ENCODE data around the gene DCTN2. TPM values are rescaled to one million over a fixed set of nuclear protein-coding genes. Genes with fewer than 3 reads are reported as not detected.
A peak's percentile ranks its signal among the peaks of the same experiment; 100 is the strongest.

Gene DCTN2
- total RNA-seq, 2 experiments from 2014 or later = 39.6 TPM

GRCh38 chr12:57521525-57522010, 25.4 kb downstream of the DCTN2 start:
- peaks cover 76% of the 10 kb centered on the region for H3K4me1 ChIP-seq (ENCODE audit: insufficient read depth, low read length)
- H3K4me3 ChIP-seq (ENCODE audit: low read length) = peak overlapping the region; percentile 66
- ChIA-PET CTCF (interaction anchor here (1.3 kb wide), 2 partner anchors 59 to 62 kb away, joined by 3 read pairs; no protein-coding TSS in a partner anchor), POLR2A (interaction anchor here (1.2 to 2.9 kb wide), 4 partner anchors 43 to 220 kb away, joined by 3 to 61 read pairs (median 10); partner anchors contain the start of genes ARHGAP9 and GLI1)
- H3K27me3 ChIP-seq (ENCODE audit: control insufficient read depth in 1 of 2, insufficient read depth in 2 of 2, low read length in 2 of 2) = no peaks in the 10 kb centered on the region
- peak overlapping the region; percentile 96 to 97 for H3K27ac ChIP-seq (ENCODE audit: low read depth in 1 of 2, low read length in 2 of 2)
- H3K27me3 Mint-ChIP-seq = no peaks in the 10 kb centered on the region
- no peak for TF ChIP-seq CTCF (IDR thresholded peaks at IDR 0.05)
- no peaks in the 10 kb centered on the region for H3K9me3 ChIP-seq (ENCODE audit: control insufficient read depth in 1 of 2, insufficient read depth in 1 of 2, low read length in 2 of 2)
- no peak for ATAC-seq (ENCODE audit: poor library complexity)
- peaks cover 40% of the 10 kb centered on the region for H3K36me3 ChIP-seq (ENCODE audit: insufficient read depth, low read length)
- H3K36me3 Mint-ChIP-seq (ENCODE audit: low read depth) = peaks cover 76% of the 10 kb centered on the region
- H3K9me3 Mint-ChIP-seq = no peaks in the 10 kb centered on the region
- peak overlapping the region; percentile 95 for H3K4me3 Mint-ChIP-seq
- intact Hi-C loops (cut with DNase I, micrococcal nuclease) = loop anchor here (2.0 to 5.0 kb wide), 4 partner anchors 25 to 421 kb away; partner anchors contain the start of genes ATP23 (in 1 of the 2), CDK4 (in 1 of the 2) and DCTN2 (in 1 of the 2)
- DNase-seq = peak in 7 of 14 experiments; percentile 14 to 62 (median 22)
- peak overlapping the region; percentile 100 for H3K27ac Mint-ChIP-seq
- peaks cover 64% of the 10 kb centered on the region for H3K4me1 Mint-ChIP-seq (ENCODE audit: low read depth)

- H3K9me3 Mint-ChIP-seq = no peaks in the 10 kb centered on the region
- peaks cover 81% of the 10 kb centered on the region for H3K36me3 Mint-ChIP-seq (ENCODE audit: low read depth)
- no peaks in the 10 kb centered on the region for H3K27me3 Mint-ChIP-seq
Observed at GRCh38 chr12:57520053-57520818, 26.8 kb downstream of the DCTN2 start, which contains the start of gene DDIT3. Gene DDIT3 (minus strand): TSS chr12:57520514. CDS start chr12:57517406, 3,108 bp downstream.

More at GRCh38 chr12:57520053-57520818, 26.8 kb downstream of the DCTN2 start, which contains the start of gene DDIT3:
- DNase-seq = peak; percentile 98 to 100 (median 99)
- Histone ChIP-seq H3K27ac (ENCODE audit: low read depth in 1 of 2, low read length in 2 of 2) (peak within 1 kb of the TSS; percentile 97 to 99), H3K36me3 (ENCODE audit: insufficient read depth, low read length) (peaks cover 41% of the 10 kb centered on the region), H3K27me3 (ENCODE audit: control insufficient read depth in 1 of 2, insufficient read depth in 2 of 2, low read length in 2 of 2) (no peaks in the 10 kb centered on the region), H3K9me3 (ENCODE audit: control insufficient read depth in 1 of 2, insufficient read depth in 1 of 2, low read length in 2 of 2) (no peaks in the 10 kb centered on the region), H3K4me1 (ENCODE audit: insufficient read depth, low read length) (peaks cover 66% of the 10 kb centered on the region), H3K4me3 (ENCODE audit: low read length) (peak within 1 kb of the TSS; percentile 100)
- H3K4me3 Mint-ChIP-seq = peak within 1 kb of the TSS; percentile 95
- TF ChIP-seq CTCF (IDR thresholded peaks at IDR 0.05) = no peak
- ChIA-PET CTCF (interaction anchor here (1.0 to 2.0 kb wide), 5 partner anchors 18 to 63 kb away, joined by 3 to 8 read pairs (median 3); partner anchors contain the start of gene GLI1), POLR2A (interaction anchor here (0.8 to 2.9 kb wide), 18 partner anchors 21 to 1402 kb away, joined by 3 to 61 read pairs (median 4); partner anchors contain the start of genes ARHGAP9, CDK4, GLI1 and MARS1)
- intact Hi-C loops (cut with DNase I, micrococcal nuclease) = loop anchor here (1.0 to 5.0 kb wide), 5 partner anchors 41 to 422 kb away; partner anchors contain the start of genes ARHGAP9 (in 1 of the 2), ATP23 (in 1 of the 2) and CDK4 (in 1 of the 2)
- peak within 1 kb of the TSS; percentile 100 for H3K27ac Mint-ChIP-seq
- ATAC-seq (ENCODE audit: poor library complexity) = peak; percentile 78
- H3K4me1 Mint-ChIP-seq (ENCODE audit: low read depth) = peaks cover 64% of the 10 kb centered on the region
